EH (cell line): Measurements from ENCODE around the gene UFSP1.

ENCODE experiments used
- DNase-seq: peaks from one replicate; pipeline ENCODE4 v3.0.0-alpha.2; 2015; ENCODE audit warnings: low read depth

UFSP1 gene

DNA sequence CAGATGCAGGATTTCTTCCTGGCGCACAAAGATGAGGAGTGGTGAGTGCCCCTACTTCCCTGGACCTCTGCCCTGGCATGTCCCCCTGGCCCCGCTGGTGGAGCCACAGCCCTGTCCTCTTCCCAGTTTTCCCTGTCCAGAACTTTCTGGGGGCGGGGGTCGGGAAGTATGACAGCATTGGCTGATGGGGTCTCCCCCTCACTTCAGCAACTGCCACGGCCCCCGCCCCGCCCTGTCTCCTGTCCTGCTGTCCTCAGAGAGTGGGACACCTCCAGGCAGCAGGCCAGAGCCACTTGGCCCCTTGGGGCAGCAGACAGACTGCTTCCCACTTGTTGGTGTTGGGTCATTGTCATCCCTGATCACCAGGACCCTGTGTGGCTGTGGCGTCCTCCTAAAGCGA, 7.3 kb downstream of the UFSP1 start:
- no peak for DNase-seq

- no peak for DNase-seq
Observed at GRCh38 chr7:100881136-100881535, 8.4 kb downstream of the UFSP1 start.

GRCh38 chr7:100880645-100881044, 8.9 kb downstream of the UFSP1 start:
- no peak for DNase-seq

DNA sequence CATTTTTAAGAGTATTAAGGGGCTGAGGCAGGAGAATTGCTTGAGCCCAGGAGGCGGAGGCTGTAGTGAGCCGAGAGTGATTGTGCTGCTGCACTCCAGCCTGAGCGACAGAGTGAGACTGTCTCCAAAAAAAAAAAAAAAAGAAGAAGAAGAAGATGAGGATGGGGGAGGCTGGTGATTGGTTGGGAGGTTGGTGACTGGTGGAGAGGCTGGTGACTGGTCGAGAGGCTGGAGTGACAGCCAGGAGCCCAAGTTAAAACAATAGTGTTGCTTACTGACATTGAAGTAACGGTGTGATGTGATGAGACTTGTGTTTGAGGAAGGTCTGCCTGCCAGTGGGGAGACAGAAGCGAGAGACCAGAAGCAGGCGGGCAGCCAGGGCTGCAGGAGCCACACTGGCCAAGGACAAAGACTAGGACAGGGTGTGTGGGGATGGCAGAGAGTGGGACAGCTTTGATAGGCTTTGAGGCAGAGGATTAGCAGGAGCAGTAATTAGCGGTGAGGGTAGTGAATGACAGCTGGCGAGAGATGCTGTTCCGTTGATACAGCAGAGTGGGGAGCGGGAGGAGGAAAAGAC, 9.7 kb downstream of the UFSP1 start:
- no peak for DNase-seq

DNA sequence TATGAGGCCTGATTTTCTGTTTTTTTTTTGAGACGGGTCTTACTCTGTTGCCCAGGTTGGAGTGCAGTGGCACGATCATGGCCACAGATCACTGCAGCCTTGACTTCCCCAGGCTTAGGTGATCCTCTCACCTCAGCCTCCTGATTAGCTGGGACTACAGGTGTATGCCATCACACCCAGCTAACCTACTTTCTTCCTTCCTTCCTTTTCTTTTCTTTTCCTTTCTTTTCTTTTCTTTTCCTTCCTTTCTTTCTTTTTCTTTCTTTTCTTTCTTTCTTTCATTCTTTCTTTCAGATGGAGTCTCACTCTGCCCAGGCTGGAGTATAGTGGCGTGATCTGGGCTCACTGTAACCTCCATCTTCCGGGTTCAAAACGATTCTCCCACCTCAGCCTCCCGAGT, 10.8 kb downstream of the UFSP1 start:
- no peak for DNase-seq

GRCh38 chr7:100878013-100878412, 11.5 kb downstream of the UFSP1 start:
- DNase-seq = no peak

- DNase-seq = peak; percentile 39
Observed at GRCh38 chr7:100875356-100875751, 14.2 kb downstream of the UFSP1 start.

GRCh38 chr7:100874577-100875355, 14.7 kb downstream of the UFSP1 start, which contains the start of gene SRRT:
Gene SRRT, plus strand, starts transcription at chr7:100875103. Its CDS starts 488 bp downstream, at chr7:100875591.
- DNase-seq = peak; percentile 97

DNA sequence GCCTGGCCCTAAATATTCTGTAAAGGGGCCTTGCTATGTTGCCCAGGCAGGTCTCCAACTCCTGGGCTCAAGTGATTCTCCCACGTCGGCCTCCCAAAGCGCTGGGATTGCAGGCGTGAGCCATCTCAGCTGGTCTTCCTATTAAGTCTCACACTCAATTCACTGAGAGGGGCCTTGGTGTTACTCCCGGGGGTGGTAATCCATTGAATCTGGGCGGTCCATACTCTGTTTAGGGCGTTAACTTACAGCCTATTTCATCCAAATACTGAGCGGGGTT, 15.3 kb downstream of the UFSP1 start:
- DNase-seq = no peak

- no peak for DNase-seq
Observed at GRCh38 chr7:100873599-100874299, 15.8 kb downstream of the UFSP1 start.

DNA sequence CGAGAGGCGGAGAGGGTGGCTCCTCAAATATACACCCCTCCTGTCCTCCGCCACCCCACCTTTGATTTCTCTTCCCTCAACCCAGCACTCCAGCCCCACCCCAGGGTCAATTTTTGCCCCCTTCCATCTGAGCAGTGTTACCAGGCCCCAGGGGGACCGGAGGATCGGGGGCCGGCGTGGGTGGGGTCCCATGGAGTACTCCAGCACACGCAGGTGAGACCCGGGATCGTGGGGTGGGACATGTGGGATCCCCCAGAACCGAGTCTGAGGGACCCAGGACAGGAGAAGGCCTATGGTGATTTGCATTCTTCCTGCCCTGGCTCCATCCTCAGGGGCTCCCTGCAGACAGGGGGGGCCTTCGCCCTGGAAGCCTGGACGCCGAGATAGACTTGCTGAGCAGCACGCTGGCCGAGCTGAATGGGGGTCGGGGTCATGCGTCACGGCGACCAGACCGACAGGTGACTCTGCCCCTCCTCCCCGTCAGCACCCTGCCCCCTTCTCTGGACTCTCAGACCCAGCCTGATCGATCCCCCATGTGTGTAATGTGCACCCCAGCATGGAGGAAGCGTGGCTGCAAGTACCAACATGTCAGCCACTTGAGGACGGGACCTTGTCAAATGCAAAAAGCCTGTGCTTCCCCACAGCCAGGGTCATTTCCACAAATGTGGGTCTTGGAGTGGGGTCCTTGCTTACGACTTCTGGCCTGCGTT, 21.6 kb downstream of the UFSP1 start:
- no peak for DNase-seq

DNA sequence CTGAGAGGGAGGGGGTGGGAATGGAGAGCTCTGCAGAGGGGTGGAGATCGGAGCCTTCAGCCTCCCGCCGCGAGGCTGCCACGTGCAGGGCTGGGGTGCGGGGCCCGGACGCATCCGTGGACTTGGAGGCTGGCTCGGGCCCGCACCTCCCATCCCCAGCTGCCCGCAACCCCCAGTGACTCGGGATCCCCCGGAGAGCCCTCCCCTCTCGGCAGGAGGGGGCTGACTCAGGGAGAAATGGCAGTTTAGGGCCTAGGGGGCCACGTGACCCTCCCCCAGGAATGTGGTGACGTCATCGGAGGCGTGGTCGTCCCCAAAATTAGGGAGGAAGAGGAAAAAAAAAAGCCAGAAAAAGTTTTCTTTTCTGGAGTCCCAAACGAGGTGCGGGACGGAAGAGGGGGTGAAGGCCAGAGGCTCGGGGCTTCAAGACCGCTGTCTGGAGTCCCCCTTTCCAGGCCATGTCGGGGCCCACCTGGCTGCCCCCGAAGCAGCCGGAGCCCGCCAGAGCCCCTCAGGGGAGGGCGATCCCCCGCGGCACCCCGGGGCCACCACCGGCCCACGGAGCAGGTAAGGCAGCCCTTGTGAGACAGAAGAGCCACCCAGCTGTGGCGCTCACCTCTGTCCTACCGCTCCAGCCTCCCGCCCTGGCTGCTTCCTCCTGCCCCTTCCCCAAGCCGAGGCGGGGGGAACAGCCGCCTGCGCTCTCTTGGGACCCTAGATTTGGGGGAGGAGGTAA, 22.3 kb downstream of the UFSP1 start, which contains the start of gene TRIP6:
TSS of gene TRIP6 (plus strand) at position 348 of the 736 bp plus-strand sequence. CDS start at position 459, 111 bp downstream.
- peak; percentile 96 for DNase-seq

DNA sequence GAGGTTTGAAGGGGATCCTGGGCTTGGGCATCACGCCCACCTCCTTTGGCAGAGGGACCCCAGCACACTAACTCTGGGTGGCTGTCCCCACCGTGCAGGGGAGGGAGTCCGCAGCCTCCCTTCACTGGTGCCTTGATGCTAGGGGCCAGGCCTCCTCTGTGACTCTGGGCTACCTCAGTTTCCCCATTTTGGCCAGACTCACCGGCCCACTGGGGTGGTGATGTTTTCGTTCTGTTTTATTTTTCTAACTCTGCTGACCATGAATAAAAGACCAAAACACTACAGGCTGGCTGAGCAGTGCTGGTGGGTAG, 22.8 kb downstream of the UFSP1 start:
- DNase-seq = no peak

DNA sequence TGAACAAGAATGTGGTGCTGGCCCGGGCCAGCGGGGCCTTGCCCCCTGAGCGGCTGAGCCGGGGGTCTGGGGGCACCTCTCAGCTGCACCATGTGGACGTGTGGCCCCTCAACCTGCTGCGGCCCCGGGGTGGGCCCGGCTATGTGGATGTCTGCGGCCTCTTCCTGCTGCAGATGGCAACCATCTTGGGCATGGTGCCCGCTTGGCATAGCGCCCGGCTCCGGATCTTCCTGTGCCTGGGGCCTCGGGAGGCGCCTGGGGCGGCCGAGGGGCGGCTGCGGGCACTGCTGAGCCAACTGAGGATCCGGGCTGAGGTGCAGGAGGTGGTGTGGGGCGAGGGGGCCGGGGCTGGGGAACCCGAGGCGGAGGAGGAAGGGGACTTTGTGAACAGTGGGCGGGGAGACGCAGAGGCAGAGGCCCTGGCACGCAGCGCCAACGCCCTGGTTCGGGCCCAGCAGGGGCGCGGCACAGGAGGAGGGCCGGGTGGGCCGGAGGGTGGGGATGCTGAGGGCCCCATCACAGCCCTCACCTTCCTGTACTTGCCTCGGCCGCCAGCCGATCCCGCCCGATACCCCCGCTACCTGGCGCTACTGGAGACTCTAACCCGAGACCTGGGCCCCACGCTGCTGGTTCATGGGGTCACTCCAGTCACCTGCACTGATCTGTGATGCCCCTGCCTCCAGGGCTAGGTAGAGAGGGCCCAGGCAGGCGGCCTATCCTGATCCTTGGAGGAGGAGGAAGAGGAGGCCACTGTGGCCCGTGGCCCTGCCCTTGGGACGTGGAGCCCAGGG, 23.4 kb downstream of the UFSP1 start:
- peak; percentile 68 for DNase-seq

GRCh38 chr7:100865372-100865911, 24.1 kb downstream of the UFSP1 start:
- DNase-seq = peak; percentile 68

GRCh38 chr7:100864263-100864845, 25.2 kb downstream of the UFSP1 start:
- DNase-seq = no peak

DNA sequence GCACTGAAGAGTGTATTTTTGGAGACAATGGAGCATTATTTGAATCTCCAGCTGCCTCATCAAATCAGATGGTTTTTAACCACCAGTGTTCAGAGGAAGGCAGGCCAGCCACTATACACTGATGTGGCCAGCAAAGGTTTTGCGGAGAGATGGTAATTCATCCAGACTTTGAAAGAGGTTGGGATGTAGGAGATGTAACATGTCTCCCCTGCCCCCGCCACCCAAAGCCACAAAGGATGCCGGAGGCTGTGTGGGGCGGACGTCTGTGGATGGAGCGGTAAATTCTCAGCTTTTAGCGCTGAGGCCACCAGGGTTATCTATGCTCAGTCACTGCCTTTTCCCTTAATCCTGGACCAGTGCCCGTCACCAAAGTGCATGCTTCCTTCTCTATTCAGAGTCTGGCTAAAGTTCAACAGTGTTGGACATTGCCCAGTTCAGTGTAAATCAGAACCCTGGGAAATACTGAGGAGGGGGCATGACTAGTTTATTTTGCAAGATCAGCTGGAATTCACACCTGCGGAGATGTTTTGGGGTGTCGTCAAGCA, 26.0 kb downstream of the UFSP1 start:
- DNase-seq = no peak

- no peak for DNase-seq
Observed at GRCh38 chr7:100861616-100861985, 27.9 kb downstream of the UFSP1 start.

GRCh38 chr7:100860702-100861615, 28.6 kb downstream of the UFSP1 start:
- DNase-seq = no peak
